Ishikawa (cell line): ENCODE measurements around the gene PACS1.

Source experiments
- CEBPB ChIP-seq: IDR thresholded peaks from 2 replicates; pipeline ENCODE4 v1.6.1; 2012
- CREB1 ChIP-seq: IDR thresholded peaks from 2 replicates; pipeline ENCODE4 v1.6.1; 2012; ENCODE audit warnings: low read depth
- EGR1 ChIP-seq: IDR thresholded peaks from 2 replicates; pipeline ENCODE4 v1.6.1; 2012
- EP300 ChIP-seq: IDR thresholded peaks from 2 replicates; pipeline ENCODE4 v1.6.1; 2012; ENCODE audit warnings: borderline replicate concordance
- FOXM1 ChIP-seq: IDR thresholded peaks from 2 replicates; pipeline ENCODE4 v1.6.1; 2012; ENCODE audit warnings: low read depth, borderline replicate concordance
- MAX ChIP-seq: IDR thresholded peaks from 2 replicates; pipeline ENCODE4 v1.6.1; 2012
- NFIC ChIP-seq: IDR thresholded peaks from 2 replicates; pipeline ENCODE4 v1.6.1; 2012
- RAD21 ChIP-seq: IDR thresholded peaks from 2 replicates; pipeline ENCODE4 v1.6.1; 2012; ENCODE audit warnings: low read depth
- REST ChIP-seq: IDR thresholded peaks from 2 replicates; pipeline ENCODE4 v1.6.1; 2012; ENCODE audit warnings: low read depth, mild to moderate bottlenecking
- TAF1 ChIP-seq: IDR thresholded peaks from 2 replicates; pipeline ENCODE4 v1.6.1; 2012; ENCODE audit warnings: low read depth, mild to moderate bottlenecking
- TCF12 ChIP-seq: IDR thresholded peaks from 2 replicates; pipeline ENCODE4 v1.6.1; 2012; ENCODE audit warnings: low read depth
- TEAD4 ChIP-seq: IDR thresholded peaks from 2 replicates; pipeline ENCODE4 v1.6.1; 2012
- USF1 ChIP-seq: IDR thresholded peaks from 2 replicates; pipeline ENCODE4 v1.6.1; 2012
- YY1 ChIP-seq: IDR thresholded peaks from 2 replicates; pipeline ENCODE4 v1.6.1; 2012; ENCODE audit warnings: low read depth
- ZBTB7A ChIP-seq: IDR thresholded peaks from 2 replicates; pipeline ENCODE4 v1.6.1; 2012; ENCODE audit warnings: low read depth

PACS1 gene

GRCh38 chr11:66281776-66282467 is 211.8 kb downstream of the PACS1 start:
- no peak for TF ChIP-seq TCF12
- no peak for TF ChIP-seq NFIC
- TF ChIP-seq USF1 = no peak
- no peak for TF ChIP-seq YY1
- TF ChIP-seq EP300 = no peak
- TF ChIP-seq TEAD4 = no peak
- TF ChIP-seq CEBPB = no peak
- no peak for TF ChIP-seq ZBTB7A
- no peak for TF ChIP-seq REST
- no peak for TF ChIP-seq MAX
- TF ChIP-seq TAF1 = no peak
- TF ChIP-seq FOXM1 = no peak

GRCh38 chr11:66282468-66283455 is 212.7 kb downstream of the PACS1 start:
- TF ChIP-seq YY1 = 0 out of 2 replicates have a peak, but pooled peaks have one; percentile 43
- peak; percentile 70 for TF ChIP-seq RAD21
- TF ChIP-seq FOXM1 = peak; percentile 87
- TF ChIP-seq EGR1 = peak; percentile 66; the same call in 1 of the 2 replicates
- TF ChIP-seq MAX = no peak

- TF ChIP-seq YY1 = no peak
- no peak for TF ChIP-seq CREB1
- no peak for TF ChIP-seq ZBTB7A
Observed at GRCh38 chr11:66283461-66284105, 213.5 kb downstream of the PACS1 start.

GRCh38 chr11:66284526-66285078 is 214.5 kb downstream of the PACS1 start:
- TF ChIP-seq RAD21 = no peak
- no peak for TF ChIP-seq CEBPB

- TF ChIP-seq EGR1 (no peak), TAF1 (no peak), YY1 (no peak), FOXM1 (no peak), MAX (no peak), CREB1 (no peak), REST (no peak), TEAD4 (no peak), USF1 (no peak), ZBTB7A (no peak), RAD21 (no peak), NFIC (no peak), TCF12 (no peak), EP300 (no peak), CEBPB (no peak)
Observed at GRCh38 chr11:66285250-66285947, 215.3 kb downstream of the PACS1 start.
